Measurements from ENCODE around the gene YPEL4.

YPEL4 gene

GRCh38 chr11:57598831-57599155, 50.9 kb downstream of the YPEL4 start:
- peak overlapping the region; percentile 41; the same call in 1 of the 2 replicates for H3K4me3 ChIP-seq (ENCODE audit: low read depth, low read length)
- TF ChIP-seq, protein P1, sequence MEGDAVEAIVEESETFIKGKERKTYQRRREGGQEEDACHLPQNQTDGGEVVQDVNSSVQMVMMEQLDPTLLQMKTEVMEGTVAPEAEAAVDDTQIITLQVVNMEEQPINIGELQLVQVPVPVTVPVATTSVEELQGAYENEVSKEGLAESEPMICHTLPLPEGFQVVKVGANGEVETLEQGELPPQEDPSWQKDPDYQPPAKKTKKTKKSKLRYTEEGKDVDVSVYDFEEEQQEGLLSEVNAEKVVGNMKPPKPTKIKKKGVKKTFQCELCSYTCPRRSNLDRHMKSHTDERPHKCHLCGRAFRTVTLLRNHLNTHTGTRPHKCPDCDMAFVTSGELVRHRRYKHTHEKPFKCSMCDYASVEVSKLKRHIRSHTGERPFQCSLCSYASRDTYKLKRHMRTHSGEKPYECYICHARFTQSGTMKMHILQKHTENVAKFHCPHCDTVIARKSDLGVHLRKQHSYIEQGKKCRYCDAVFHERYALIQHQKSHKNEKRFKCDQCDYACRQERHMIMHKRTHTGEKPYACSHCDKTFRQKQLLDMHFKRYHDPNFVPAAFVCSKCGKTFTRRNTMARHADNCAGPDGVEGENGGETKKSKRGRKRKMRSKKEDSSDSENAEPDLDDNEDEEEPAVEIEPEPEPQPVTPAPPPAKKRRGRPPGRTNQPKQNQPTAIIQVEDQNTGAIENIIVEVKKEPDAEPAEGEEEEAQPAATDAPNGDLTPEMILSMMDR (IDR thresholded peaks at IDR 0.05; ENCODE audit: low read depth, low read length): no peak

GRCh38 chr11:57597916-57598830, 51.5 kb downstream of the YPEL4 start:
- peak overlapping the region; percentile 41 for H3K4me3 ChIP-seq (ENCODE audit: low read depth, low read length)
- TF ChIP-seq, protein P1 (IDR thresholded peaks at IDR 0.05; ENCODE audit: low read depth, low read length): no peak

DNA sequence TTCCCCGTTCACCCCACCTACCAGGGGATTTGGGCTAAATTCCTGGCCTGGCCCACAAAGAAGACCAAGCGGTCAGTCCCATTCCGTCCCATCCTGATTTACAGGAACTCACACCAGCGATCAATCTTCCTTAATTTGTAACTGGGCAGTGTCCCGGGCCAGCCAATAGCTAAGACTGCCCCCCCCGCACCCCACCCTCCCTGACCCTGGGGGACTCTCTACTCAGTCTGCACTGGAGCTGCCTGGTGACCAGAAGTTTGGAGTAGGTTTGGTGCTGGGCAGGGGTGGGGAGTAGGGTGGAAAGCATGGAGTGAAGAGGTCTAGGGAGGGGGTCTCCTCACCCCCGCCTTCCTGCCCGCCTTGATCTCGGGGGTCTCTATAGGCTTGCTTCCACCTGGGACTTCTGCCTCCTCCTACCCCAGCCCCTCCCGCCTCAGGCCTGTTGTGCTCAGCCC, 52.2 kb downstream of the YPEL4 start, which contains the start of gene SERPING1:
TSS of gene SERPING1 (plus strand) at position 225 of the 455 bp plus-strand sequence. CDS start 586 bp downstream, outside the sequence.
- peak within 1 kb of the TSS; percentile 41 for H3K4me3 ChIP-seq (ENCODE audit: low read depth, low read length)

DNA sequence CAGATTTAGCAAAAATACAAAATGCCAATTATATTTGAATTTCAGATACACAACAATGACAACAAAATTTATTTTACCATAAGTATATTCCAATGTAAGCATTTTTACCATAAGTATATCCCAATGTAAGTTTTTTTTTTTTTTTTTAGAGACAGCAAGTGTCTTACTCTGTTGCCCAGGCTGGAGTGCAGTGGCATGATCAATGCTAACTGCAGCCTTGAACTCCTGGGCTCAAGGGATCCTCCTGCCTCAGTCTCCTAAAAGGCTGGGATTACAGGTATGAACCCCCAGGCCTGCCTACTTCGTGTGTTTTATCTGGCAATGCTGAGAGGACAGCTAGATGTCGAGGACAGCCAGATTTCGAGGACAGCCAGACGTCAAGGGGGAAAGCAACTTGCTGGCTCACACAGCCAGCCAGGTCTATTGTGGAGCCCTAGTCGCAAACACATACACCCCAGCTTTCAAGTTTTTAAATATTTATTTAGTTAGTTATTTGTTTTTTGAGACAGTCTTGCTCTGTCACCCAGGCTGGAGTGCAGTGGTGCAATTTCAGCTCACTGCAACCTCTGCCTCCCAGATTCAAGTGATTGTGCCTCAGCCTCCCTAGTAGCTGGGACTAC, 53.3 kb downstream of the YPEL4 start:
- H3K4me3 ChIP-seq (ENCODE audit: low read depth, low read length): no peak overlapping the region
- TF ChIP-seq, protein P1 (IDR thresholded peaks at IDR 0.05; ENCODE audit: low read depth, low read length): no peak

More for the DNA sequence above, 52.2 kb downstream of the YPEL4 start, which contains the start of gene SERPING1:
- TF ChIP-seq, protein P1 (IDR thresholded peaks at IDR 0.05; ENCODE audit: low read depth, low read length): no peak
